CD4-positive, alpha-beta T cell (primary cell): ENCODE results near the gene SERPINB13. TPM values are rescaled to one million over a fixed set of nuclear protein-coding genes. Genes with fewer than 3 reads are reported as not detected.

Source experiments
- ATAC-seq: fragments of 200-7000 bp; cut with Tn5 transposase; one replicate; pipeline ENCODE4 v1.10.0; 2022; ENCODE audit warnings: mild to moderate bottlenecking; ENCODE audit not compliant: poor library complexity
- CTCF ChIA-PET: fragments of 350-600 bp; sonication (Branson Sonifier 250); formaldehyde crosslinking; loops from one replicate; lab custom pipeline; 2021; ENCODE audit warnings: antibody characterized with exemption, inconsistent platforms; lab: Charles Lee
- POLR2A ChIA-PET: fragments of 350-600 bp; sonication (Branson Sonifier 250); formaldehyde crosslinking; loops from one replicate; lab custom pipeline; 2021; ENCODE audit warnings: antibody characterized with exemption, inconsistent platforms; lab: Charles Lee
- DNase-seq, 14 experiments: peaks; one replicate each; pipeline ENCODE4 v3.0.0-alpha.2; 2013 to 2020; ENCODE audit warnings: mixed read lengths in 2 of 14
- H3K27ac ChIP-seq, 2 donors: one replicate each; pipeline versions ENCODE4 v1.5.1 to v1.7.0; 2013; ENCODE audit warnings: low read length in 2 of 2, low read depth in 1 of 2, mild to moderate bottlenecking in 1 of 2
- H3K27me3 ChIP-seq, 2 experiments: 1 replicate in 1 of 2; 2 replicates in 1 of 2; pipeline versions ENCODE4 v1.6.1 to v1.7.0; 2013; ENCODE audit warnings: low read length in 2 of 2, control low read depth in 1 of 2, mild to moderate bottlenecking in 1 of 2, moderate library complexity in 1 of 2; ENCODE audit not compliant: insufficient read depth in 2 of 2, control insufficient read depth in 1 of 2
- H3K36me3 ChIP-seq: one replicate; pipeline ENCODE4 v1.6.1; 2013; ENCODE audit warnings: low read length, control low read depth; ENCODE audit not compliant: insufficient read depth
- H3K4me1 ChIP-seq: one replicate; pipeline ENCODE4 v1.6.1; 2013; ENCODE audit warnings: low read length, control low read depth; ENCODE audit not compliant: insufficient read depth
- H3K4me3 ChIP-seq: one replicate; pipeline ENCODE4 v1.5.1; 2013; ENCODE audit warnings: mild to moderate bottlenecking, low read length, moderate library complexity
- H3K9me3 ChIP-seq, 2 experiments: 1 replicate in 1 of 2; 2 replicates in 1 of 2; pipeline versions ENCODE4 v1.6.1 to v1.7.0; 2013; ENCODE audit warnings: low read length in 2 of 2, mild to moderate bottlenecking in 2 of 2, control low read depth in 1 of 2, moderate library complexity in 1 of 2; ENCODE audit not compliant: control insufficient read depth in 1 of 2, insufficient read depth in 1 of 2
- H3K27ac Mint-ChIP-seq: one replicate; pipeline ENCODE4 v1.8.0; 2020; ENCODE audit warnings: mixed read lengths
- H3K27me3 Mint-ChIP-seq: one replicate; pipeline ENCODE4 v1.8.0; 2021; ENCODE audit warnings: mixed read lengths
- H3K36me3 Mint-ChIP-seq: one replicate; pipeline ENCODE4 v1.8.0; 2021; ENCODE audit warnings: low read depth, mixed read lengths
- H3K4me1 Mint-ChIP-seq: one replicate; pipeline ENCODE4 v1.8.0; 2021; ENCODE audit warnings: low read depth, mixed read lengths
- H3K4me3 Mint-ChIP-seq: one replicate; pipeline ENCODE4 v1.8.0; 2020; ENCODE audit warnings: mild to moderate bottlenecking, mixed read lengths
- H3K9me3 Mint-ChIP-seq: one replicate; pipeline ENCODE4 v1.8.0; 2020; ENCODE audit warnings: mixed read lengths
- CTCF ChIP-seq: fragments of 200-600 bp; IDR thresholded peaks from one replicate; pipeline ENCODE4 v1.8.0; 2022; ENCODE audit warnings: antibody characterized with exemption, mild to moderate bottlenecking
- intact Hi-C, 2 experiments: fragments of 100-400 bp; cut with DNase I in 1 of 2; cut with micrococcal nuclease in 1 of 2; formaldehyde crosslinking; loops; one replicate each; pipeline versions ENCODE4 v1.15.1 to v1.9.0; 2023 to 2025; cut with DNase I, micrococcal nuclease
- total RNA-seq, 174 experiments: library from RNA in 2 of 174; stranded (reverse) in 2 of 174; gene quantifications; one replicate each; pipeline ENCODE4 v1.2.3 and lab custom pipeline; 2021 to 2026

The SERPINB13 gene
- total RNA-seq, 2 experiments from 2014 or later: not detected

GRCh38 chr18:63603355-63603754 lies 16.2 kb downstream of the SERPINB13 start:
- TF ChIP-seq CTCF: no peak
- ChIA-PET CTCF (interaction anchor here (0.6 kb wide), 1 partner anchor 76 kb away, joined by 3 read pairs; no protein-coding TSS in a partner anchor), POLR2A (no interaction called here)
- intact Hi-C loops: no loop called here
- H3K9me3 ChIP-seq: peaks cover 0 to 3% of the 10 kb centered on the region in 2 experiments
- no peak overlapping the region for H3K27ac ChIP-seq
- H3K4me1 ChIP-seq: no peaks in the 10 kb centered on the region
- H3K27me3 ChIP-seq: no peaks in the 10 kb centered on the region
- Mint-ChIP-seq H3K27me3 (peaks cover 7% of the 10 kb centered on the region), H3K27ac (no peak overlapping the region), H3K36me3 (no peaks in the 10 kb centered on the region), H3K4me1 (no peaks in the 10 kb centered on the region), H3K4me3 (no peak overlapping the region), H3K9me3 (no peaks in the 10 kb centered on the region)
- H3K4me3 ChIP-seq: no peak overlapping the region
- DNase-seq: no peak
- no peaks in the 10 kb centered on the region for H3K36me3 ChIP-seq
- no peak for ATAC-seq

- intact Hi-C loops: no loop called here
- POLR2A ChIA-PET: no interaction called here
- CTCF ChIA-PET: interaction anchor here (0.6 kb wide), 1 partner anchor 75 kb away, joined by 3 read pairs; no protein-coding TSS in a partner anchor
- peak in 1 of 14 experiments; percentile 15 for DNase-seq
- Mint-ChIP-seq H3K27ac (no peak overlapping the region), H3K4me1 (no peaks in the 10 kb centered on the region), H3K9me3 (no peaks in the 10 kb centered on the region), H3K27me3 (peaks cover 7% of the 10 kb centered on the region), H3K4me3 (no peak overlapping the region), H3K36me3 (no peaks in the 10 kb centered on the region)
- Histone ChIP-seq H3K4me3 (no peak overlapping the region), H3K9me3 (peaks cover 0 to 3% of the 10 kb centered on the region in 2 experiments), H3K27ac (no peak overlapping the region), H3K36me3 (no peaks in the 10 kb centered on the region), H3K27me3 (no peaks in the 10 kb centered on the region), H3K4me1 (no peaks in the 10 kb centered on the region)
- TF ChIP-seq CTCF: no peak
- ATAC-seq: no peak
Observed at GRCh38 chr18:63603772-63604171, 16.6 kb downstream of the SERPINB13 start.

GRCh38 chr18:63604791-63605567 lies 17.8 kb downstream of the SERPINB13 start:
- DNase-seq (no peak), ATAC-seq (no peak)
- intact Hi-C loops: no loop called here
- ChIA-PET POLR2A (no interaction called here), CTCF (no interaction called here)
- Mint-ChIP-seq H3K36me3 (no peaks in the 10 kb centered on the region), H3K27me3 (peaks cover 7% of the 10 kb centered on the region), H3K4me3 (no peak overlapping the region), H3K27ac (no peak overlapping the region), H3K9me3 (no peaks in the 10 kb centered on the region), H3K4me1 (no peaks in the 10 kb centered on the region)
- H3K36me3 ChIP-seq: no peaks in the 10 kb centered on the region
- TF ChIP-seq CTCF: no peak
- no peak overlapping the region for H3K27ac ChIP-seq
- no peak overlapping the region for H3K4me3 ChIP-seq
- H3K27me3 ChIP-seq: no peaks in the 10 kb centered on the region
- H3K9me3 ChIP-seq: peaks cover 0 to 3% of the 10 kb centered on the region in 2 experiments
- no peaks in the 10 kb centered on the region for H3K4me1 ChIP-seq
